IPS-18c (cell line): ENCODE measurements around the gene IL34.

ENCODE experiments used
- H3K4me3 ChIP-seq: 2 replicates; pipeline ENCODE4 v1.7.0; 2013; ENCODE audit warnings: low read depth, mild to moderate bottlenecking, low read length, moderate library complexity; ENCODE audit not compliant: insufficient read depth
- H3K9me3 ChIP-seq: one replicate; pipeline ENCODE4 v1.6.1; 2013; ENCODE audit warnings: mild to moderate bottlenecking, low read length, moderate library complexity; ENCODE audit not compliant: control insufficient read depth, insufficient read depth

Gene IL34

GRCh38 chr16:70689970-70690891, 43.9 kb downstream of the IL34 start:
- Histone ChIP-seq H3K9me3 (no peaks in the 10 kb centered on the region), H3K4me3 (no peak overlapping the region)

GRCh38 chr16:70691223-70692129, 45.1 kb downstream of the IL34 start:
- Histone ChIP-seq H3K9me3 (no peaks in the 10 kb centered on the region), H3K4me3 (no peak overlapping the region)

- H3K4me3 ChIP-seq = no peak overlapping the region
- no peaks in the 10 kb centered on the region for H3K9me3 ChIP-seq
Measured at GRCh38 chr16:70692130-70692872, 45.9 kb downstream of the IL34 start.

GRCh38 chr16:70692873-70693671, 46.7 kb downstream of the IL34 start:
- no peaks in the 10 kb centered on the region for H3K9me3 ChIP-seq
- no peak overlapping the region for H3K4me3 ChIP-seq

DNA sequence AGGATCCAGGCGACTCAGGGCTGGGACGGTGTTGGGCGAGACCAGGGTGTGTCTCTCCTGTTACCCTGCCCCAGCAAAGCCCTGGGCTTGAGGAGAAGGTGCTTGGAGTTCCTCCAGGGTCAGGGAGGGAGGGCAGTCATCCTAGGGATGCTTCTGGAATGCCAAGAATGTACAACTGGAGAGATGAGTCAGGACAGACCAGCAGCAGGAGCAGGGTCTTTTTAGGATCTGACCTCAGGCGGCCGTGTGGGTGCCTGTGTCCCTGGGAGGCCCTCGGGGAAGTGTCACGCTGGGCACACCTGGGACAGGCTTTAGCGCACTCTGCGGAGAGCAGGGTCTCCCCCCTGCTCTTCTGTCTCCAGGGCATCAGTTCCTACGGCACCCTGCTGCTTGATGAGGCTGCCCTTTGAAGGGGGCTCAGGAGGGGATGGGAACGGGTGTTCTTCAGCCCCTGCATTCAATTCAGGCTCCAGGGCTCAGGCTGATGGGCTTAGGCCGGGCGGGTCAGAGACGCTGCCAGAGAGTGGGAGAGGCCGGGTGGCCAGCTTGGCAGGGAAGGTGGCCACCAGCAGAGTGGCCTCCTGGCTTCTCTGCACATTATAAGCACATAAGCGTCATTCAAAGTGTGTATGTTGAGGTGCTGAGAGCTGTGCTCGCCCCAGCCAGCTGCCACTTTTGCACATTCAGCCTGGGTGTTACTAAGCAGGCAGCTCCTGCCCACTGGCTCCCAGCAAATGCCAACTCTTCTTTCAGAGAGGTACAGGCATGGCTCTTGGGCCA, 47.9 kb downstream of the IL34 start:
- no peak overlapping the region; the same call in 1 of the 2 replicates for H3K4me3 ChIP-seq
- H3K9me3 ChIP-seq = no peaks in the 10 kb centered on the region

DNA sequence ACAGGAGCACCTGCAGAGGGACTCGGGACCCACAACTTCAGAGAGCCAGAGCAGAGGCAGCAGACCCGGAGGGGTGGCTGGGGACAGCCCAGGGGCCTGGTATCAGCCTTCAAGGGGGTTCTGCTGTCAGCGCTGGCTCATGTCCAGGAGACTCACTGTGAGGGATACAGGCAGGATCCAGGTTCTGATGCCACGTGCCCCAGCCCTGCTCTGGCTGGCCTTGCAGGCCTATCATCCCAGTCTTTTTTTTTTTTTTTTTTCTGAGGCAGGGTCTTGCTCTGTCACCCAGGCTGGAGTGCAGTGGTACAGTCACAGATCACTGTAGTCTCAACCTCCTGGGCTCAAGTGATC, 48.5 kb downstream of the IL34 start:
- no peak overlapping the region for H3K4me3 ChIP-seq
- H3K9me3 ChIP-seq = no peaks in the 10 kb centered on the region

DNA sequence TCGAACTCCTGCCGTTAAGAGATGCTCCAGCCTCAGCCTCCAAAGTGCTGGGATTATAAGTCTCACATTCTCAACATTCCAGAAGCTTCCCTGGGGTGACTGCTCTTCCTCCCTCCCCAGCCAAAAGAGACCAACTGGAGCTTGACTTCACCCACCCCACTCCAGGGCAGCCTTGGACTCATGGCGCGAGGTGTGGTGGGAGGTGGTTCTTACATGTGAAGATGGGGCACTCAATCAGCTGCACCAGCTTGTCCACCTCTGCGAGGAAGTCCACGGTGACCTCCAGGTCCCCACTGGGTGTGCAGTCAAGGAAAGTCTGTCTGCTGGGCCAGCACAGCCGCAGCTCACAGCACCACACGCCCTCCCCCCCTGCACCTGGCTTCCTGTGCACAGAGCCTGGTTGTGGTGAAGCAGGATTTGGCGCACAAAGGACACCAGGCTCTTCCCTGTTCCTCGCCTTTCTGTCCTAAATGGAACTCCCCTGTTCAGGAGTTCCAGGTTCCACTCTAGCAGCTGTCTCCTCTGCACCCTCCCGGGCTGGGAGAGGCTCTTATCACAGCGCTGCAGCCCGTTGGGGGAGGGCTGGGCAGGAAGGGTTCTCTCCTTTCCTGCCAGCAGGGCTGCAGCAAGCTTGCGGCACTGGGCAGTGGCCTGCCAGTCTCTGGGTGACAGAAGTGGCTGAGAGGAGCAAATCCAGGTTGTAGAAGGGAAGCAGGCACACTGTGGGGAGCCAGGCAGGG, 49.1 kb downstream of the IL34 start:
- H3K4me3 ChIP-seq = no peak overlapping the region

DNA sequence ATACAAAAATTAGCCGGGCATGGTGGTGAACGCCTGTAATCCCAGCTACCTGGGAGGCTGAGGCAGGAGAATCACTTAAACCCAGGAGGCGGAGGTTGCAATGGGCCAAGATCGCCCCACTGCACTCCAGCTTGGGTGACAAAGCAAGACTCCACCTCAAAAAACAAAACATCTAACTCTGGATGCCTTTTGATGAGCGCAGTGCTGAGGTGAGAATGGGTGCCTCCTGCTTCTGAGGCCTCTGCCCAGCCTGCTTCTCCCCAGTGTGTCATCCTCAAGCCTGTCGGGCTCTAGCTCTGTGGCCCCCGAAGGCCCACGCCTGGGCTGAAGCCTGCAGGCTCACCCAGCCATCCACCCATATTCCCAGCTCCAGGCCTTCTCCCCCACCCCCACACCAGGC, 50.0 kb downstream of the IL34 start:
- H3K4me3 ChIP-seq = no peak overlapping the region

More for the DNA sequence above, 49.1 kb downstream of the IL34 start:
- no peaks in the 10 kb centered on the region for H3K9me3 ChIP-seq

DNA sequence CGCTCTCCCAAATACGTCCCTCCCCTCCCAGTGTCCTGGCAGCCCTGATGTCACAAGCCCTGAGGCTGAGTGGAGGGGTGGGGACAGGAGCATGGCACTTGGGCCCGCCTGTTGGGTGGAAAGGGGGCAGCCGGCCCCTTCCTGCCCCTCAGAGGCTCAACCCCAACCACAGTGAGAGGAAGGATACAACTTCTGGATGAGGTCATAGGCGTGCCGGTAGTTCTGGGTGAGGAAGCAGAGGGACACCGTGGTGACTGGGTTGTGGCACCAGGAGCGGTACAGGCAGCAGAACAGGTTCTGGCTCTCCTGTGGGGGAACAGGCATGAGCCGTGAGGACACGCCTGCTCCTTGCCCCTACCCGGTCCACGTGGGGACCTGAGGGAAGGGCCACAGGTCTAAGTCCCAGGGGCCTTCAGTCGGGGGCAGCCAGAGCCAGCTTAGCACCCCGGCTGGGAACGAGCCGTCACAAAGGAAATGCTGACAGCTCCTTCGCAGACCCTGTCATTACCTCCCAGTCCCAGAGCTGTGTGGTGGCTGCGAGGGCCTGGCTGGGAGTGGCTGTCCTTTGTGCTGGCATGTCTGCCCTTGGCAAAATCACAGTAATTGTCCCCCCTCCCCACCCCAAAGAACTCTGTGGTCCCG, 50.7 kb downstream of the IL34 start:
- Histone ChIP-seq H3K4me3 (no peak overlapping the region), H3K9me3 (no peaks in the 10 kb centered on the region)

More for the DNA sequence above, 50.0 kb downstream of the IL34 start:
- H3K9me3 ChIP-seq = no peaks in the 10 kb centered on the region

DNA sequence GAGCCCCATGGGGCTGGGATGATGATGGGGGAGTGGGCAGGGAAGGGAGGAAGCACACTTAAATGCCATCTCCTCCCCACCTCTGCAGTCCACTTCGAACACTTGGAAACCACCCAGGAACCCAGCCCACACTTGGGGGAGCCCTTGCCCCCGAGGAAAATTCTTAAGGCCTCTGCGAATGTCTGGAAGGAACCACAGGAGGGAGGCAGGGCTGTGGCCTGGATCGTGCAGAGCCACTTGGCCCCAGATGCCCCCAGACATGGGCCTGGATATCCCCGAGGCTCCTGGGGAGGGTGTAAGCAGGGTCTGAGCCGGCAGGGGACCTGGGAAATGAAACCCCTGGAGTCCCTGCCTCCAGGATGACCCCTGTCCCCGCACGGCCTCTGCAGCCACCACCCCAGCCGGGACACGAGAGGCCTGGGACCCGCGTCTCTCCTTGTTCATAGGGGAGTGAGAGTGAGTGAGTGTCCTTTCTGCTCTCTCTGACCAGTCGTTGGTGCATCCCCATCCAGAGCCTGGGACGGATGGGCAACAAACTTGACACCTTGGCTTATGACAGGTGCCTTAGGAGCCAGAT, 51.3 kb downstream of the IL34 start:
- H3K9me3 ChIP-seq = no peaks in the 10 kb centered on the region

DNA sequence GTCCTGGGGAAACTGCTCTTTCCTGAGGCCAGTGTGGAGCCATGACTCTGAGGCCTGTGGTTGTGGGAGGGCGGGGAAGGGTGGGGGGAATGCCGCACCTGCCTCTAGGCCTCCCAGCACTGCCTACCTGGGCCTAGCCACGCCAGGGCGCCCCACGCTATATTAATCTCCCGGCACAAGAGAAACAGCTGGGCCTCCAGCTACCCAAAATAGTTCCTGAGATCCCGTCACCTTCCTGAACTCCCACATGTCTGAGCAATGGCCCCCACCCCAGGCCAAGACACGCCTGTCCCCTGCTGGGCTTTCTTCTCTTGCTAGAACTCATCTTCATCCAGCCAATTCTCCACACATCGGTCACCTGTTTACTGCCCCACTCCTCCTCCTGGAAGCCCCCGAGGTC, 52.5 kb downstream of the IL34 start:
- H3K4me3 ChIP-seq = no peak overlapping the region
- no peaks in the 10 kb centered on the region for H3K9me3 ChIP-seq

More for the DNA sequence above, 51.3 kb downstream of the IL34 start:
- H3K4me3 ChIP-seq = no peak overlapping the region

DNA sequence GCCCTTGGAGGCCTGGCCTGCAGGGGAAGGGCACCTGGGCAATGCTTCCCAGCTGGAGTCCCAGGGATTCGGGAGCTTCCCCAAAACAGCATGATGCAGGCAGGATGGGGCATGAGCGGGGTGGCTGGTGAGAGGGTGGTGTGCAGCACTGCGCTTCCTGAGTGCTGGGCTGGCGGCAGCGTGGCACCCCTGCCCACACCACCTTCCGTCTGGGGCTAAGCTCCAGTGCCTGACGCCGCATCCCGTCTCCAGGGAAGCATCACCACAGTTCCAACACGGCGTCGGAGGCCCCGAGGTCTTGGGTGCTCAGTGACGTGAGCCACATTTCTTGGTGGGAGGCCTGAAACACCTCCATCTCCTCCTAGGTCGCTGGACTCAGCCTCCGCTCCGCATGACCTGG, 53.3 kb downstream of the IL34 start:
- no peak overlapping the region for H3K4me3 ChIP-seq
- no peaks in the 10 kb centered on the region for H3K9me3 ChIP-seq

DNA sequence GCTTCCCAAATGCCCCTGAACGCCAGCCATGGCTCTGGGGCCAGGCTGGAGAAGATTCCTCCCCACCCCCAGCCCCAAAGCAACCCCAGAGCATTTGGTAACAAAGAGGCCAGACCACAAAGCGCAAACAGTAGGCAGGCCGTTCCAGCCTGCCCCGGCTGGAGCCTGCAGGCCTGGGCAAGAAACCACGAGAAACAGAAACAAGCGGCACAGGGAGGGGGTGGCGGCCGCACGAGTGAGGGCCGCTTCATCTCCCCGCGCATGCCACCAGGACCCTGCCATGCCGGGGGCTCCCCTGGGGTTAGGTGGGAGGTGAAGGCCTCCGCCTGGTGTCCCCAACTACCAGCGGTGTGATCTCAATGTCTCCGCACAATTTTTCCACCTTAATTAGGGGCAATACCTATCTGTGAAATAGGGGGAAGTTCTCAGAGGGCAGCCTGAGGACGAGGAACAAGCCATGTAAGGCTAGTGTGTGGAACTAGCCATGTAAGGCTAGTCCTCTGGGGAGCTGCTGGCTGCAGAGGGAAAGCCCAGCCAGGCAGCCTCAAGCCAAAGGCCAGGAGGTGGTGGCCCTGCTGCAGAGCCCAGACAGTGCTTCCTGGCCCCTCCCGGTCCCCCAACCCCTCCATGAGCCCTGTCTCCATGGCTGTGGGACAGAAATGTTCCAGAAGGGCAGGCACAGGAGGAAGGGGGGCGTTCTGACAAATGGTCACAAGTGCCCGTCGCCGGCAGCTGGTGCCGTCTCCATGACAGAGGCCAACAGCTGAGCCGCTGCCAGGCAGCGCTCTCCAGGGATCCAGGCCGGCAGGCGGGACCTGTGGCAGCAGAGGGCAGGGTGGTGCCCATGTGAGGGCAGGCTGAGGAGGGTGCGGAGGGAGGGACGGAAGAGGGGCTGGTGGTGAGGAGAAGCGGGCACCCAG, 54.0 kb downstream of the IL34 start:
- H3K9me3 ChIP-seq = no peaks in the 10 kb centered on the region
- no peak overlapping the region for H3K4me3 ChIP-seq

DNA sequence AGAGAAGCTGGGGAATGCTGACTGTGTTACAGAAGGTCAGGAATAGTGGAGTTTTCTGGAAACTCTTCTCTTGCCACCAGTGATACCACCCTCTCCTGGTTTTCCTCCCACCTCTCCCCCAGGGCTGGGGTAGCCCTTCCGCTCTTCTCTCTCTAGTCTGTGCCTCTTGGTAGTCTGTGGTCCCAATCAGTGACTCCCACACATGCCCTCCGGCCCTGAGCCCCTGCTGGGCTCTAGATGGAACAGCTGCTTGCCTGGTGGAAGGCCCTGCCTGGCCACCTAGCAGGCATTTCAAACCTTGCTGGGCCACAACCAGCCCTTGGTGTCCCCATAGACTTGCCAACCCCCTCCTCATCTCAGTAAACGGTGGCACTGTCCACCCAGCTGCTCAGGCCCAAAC, 54.7 kb downstream of the IL34 start:
- Histone ChIP-seq H3K9me3 (no peaks in the 10 kb centered on the region), H3K4me3 (no peak overlapping the region)
